PC-9 (cell line): ENCODE results near the gene SUGCT.

Experiments
- CTCF ChIP-seq: fragments of 200-600 bp; sonication (generic); conservative IDR thresholded peaks from 2 replicates; pipeline ENCODE4 v1.6.1; 2017; ENCODE audit warnings: mixed run types, antibody characterized with exemption, mild to moderate bottlenecking, moderate library complexity
- EZH2 ChIP-seq: fragments of 200-600 bp; sonication (generic); IDR thresholded peaks from 2 replicates; pipeline ENCODE4 v1.8.0; 2017; ENCODE audit warnings: antibody characterized with exemption, low read depth

GRCh38 chr7:40758590-40758989 lies 623.8 kb downstream of the SUGCT start:
- TF ChIP-seq CTCF (no peak), EZH2 (no peak)
